Measurements from ENCODE around the gene ZSCAN18. TPM values are rescaled to one million over a fixed set of nuclear protein-coding genes. Genes with fewer than 3 reads are reported as not detected.
"Not testable (repeated sequence)": the region's sequence is repeated elsewhere in the genome, so short reads cannot be mapped to it uniquely, and the experiment has no call there.

The ZSCAN18 gene, protein sequence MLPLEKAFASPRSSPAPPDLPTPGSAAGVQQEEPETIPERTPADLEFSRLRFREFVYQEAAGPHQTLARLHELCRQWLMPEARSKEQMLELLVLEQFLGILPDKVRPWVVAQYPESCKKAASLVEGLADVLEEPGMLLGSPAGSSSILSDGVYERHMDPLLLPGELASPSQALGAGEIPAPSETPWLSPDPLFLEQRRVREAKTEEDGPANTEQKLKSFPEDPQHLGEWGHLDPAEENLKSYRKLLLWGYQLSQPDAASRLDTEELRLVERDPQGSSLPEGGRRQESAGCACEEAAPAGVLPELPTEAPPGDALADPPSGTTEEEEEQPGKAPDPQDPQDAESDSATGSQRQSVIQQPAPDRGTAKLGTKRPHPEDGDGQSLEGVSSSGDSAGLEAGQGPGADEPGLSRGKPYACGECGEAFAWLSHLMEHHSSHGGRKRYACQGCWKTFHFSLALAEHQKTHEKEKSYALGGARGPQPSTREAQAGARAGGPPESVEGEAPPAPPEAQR
- total RNA-seq (2014; rRNA removed; shearing (Covaris generic); ENCODE audit: low replicate concordance) = not detected in 2 replicates

DNA sequence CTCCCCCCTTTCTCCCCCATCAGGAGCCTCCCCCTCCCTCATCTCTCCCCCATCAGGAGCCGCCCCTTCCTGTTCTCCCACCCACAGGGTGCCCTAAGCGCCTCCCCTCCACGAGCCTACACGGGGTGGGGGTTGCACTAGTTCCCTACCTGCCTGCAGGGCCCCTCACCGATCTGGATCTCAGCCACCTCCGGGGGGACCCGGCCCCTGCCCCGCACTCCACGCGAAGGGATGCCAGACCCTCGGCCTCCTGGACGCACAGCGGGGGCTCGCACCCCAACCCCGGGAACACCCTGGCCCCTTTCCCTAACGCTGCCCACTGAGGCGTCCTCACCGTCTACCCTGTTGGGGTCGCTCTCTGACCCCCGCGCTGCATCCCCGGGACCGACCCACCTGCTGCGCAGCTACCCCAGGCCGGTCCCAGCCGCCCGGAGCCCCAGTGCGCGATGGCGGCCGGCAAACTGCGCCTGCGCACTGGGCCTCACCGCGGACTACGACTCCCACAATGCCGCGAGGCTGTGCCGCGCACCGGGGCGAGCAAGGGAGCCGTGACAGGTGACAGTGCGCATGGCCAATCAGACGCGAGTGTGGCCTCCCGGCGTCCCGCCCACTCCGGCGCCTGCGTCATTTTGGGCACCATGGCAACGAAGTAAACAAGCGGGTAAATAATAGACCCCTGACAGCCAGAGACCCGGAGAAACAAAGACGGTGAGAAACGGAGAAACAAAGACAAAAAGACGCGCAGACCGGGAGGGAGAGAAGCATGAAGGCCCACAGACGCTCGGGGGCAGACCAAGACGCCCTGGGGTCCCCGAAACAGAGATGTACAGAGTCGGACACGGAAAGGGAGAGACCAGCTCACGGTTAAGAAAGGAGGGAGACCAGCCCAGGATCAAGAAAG lies at the start of gene ZSCAN18:
ZSCAN18 (minus strand) TSS at position 451 of the 901 bp plus-strand sequence. CDS start 7,964 bp downstream, outside the sequence.
- Histone ChIP-seq H2AFZ (ENCODE audit: low read length) (no peak within 1 kb of the TSS), H4K20me1 (ENCODE audit: insufficient read depth, low read depth, low read length) (no peaks in the 10 kb centered on the region), H3K27me3 (ENCODE audit: low read length) (no peaks in the 10 kb centered on the region), H3K79me2 (ENCODE audit: low read length) (no peaks in the 10 kb centered on the region), H3K4me1 (ENCODE audit: low read length) (no peaks in the 10 kb centered on the region), H3K4me2 (ENCODE audit: low read depth, low read length, poor library complexity, severe bottlenecking) (no peak within 1 kb of the TSS), H3K9me3 (ENCODE audit: low read length) (peaks cover 58% of the 10 kb centered on the region), H3K36me3 (ENCODE audit: insufficient read depth, low read length) (no peaks in the 10 kb centered on the region), H3K9ac (ENCODE audit: low read length) (no peak within 1 kb of the TSS), H3K4me3 (ENCODE audit: low read length) (no peak within 1 kb of the TSS), H3K9me2 (replicated peaks; ENCODE audit: insufficient read depth, low read length) (no peaks in the 10 kb centered on the region), H3K27ac (ENCODE audit: low read length) (no peak within 1 kb of the TSS)
- DNase-seq = no peak

DNA sequence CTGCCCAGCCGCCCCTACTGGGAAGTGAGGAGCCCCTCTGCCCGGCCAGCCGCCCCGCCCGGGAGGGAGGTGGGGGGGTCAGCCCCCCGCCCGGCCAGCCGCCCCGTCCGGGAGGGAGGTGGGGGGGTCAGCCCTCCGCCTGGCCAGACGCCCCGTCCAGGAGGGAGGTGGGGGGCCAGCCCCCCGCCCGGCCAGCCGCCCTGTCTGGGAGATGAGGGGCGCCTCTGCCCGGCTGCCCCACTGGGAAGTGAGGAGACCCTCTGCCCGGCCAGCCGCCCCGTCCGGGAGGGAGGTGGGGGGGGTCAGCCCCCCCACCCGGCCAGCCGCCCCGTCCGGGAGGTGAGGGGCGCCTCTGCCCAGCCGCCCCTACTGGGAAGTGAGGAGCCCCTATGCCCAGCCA lies 49.4 kb upstream of the ZSCAN18 start:
- not testable (repeated sequence) for H3K9me2 ChIP-seq (replicated peaks; ENCODE audit: insufficient read depth, low read length); H2AFZ ChIP-seq (ENCODE audit: low read length); H3K4me3 ChIP-seq (ENCODE audit: low read length); H3K9ac ChIP-seq (ENCODE audit: low read length); H3K27ac ChIP-seq (ENCODE audit: low read length); H3K27me3 ChIP-seq (ENCODE audit: low read length); DNase-seq; H3K4me2 ChIP-seq (ENCODE audit: low read depth, low read length, poor library complexity, severe bottlenecking); H4K20me1 ChIP-seq (ENCODE audit: insufficient read depth, low read depth, low read length)
- Histone ChIP-seq H3K79me2 (ENCODE audit: low read length) (peaks cover 31% of the 10 kb centered on the region), H3K4me1 (ENCODE audit: low read length) (peaks cover 12% of the 10 kb centered on the region), H3K9me3 (ENCODE audit: low read length) (peaks cover 41% of the 10 kb centered on the region), H3K36me3 (ENCODE audit: insufficient read depth, low read length) (peaks cover 17% of the 10 kb centered on the region)

DNA sequence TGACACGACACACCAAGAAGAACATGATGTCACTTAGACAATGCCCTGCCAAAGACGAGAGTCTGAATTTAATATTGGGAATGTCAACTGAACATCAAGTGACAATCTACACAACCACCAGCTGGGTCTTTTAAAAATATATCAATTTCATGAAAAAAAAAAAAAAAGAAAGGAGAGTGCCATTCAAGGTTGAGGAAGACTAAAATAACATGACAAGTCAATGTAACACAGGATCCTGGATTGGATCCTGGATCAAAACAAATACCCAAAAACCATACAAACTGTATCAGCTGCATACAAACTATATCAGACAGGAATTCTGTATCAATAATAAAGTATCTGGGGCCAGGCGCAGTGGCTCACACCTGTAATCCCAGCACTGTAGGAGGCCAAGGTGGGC lies 47.8 kb upstream of the ZSCAN18 start:
- Histone ChIP-seq H3K4me1 (ENCODE audit: low read length) (peaks cover 8% of the 10 kb centered on the region), H3K27ac (ENCODE audit: low read length) (no peak overlapping the region), H3K9ac (ENCODE audit: low read length) (no peak overlapping the region), H3K4me2 (ENCODE audit: low read depth, low read length, poor library complexity, severe bottlenecking) (no peak overlapping the region), H3K36me3 (ENCODE audit: insufficient read depth, low read length) (peaks cover 28% of the 10 kb centered on the region), H3K9me2 (replicated peaks; ENCODE audit: insufficient read depth, low read length) (no peaks in the 10 kb centered on the region), H3K9me3 (ENCODE audit: low read length) (peaks cover 36% of the 10 kb centered on the region), H3K27me3 (ENCODE audit: low read length) (no peaks in the 10 kb centered on the region), H3K79me2 (ENCODE audit: low read length) (peaks cover 37% of the 10 kb centered on the region), H3K4me3 (ENCODE audit: low read length) (no peak overlapping the region), H4K20me1 (ENCODE audit: insufficient read depth, low read depth, low read length) (no peaks in the 10 kb centered on the region), H2AFZ (ENCODE audit: low read length) (no peak overlapping the region)
- no peak for DNase-seq

DNA sequence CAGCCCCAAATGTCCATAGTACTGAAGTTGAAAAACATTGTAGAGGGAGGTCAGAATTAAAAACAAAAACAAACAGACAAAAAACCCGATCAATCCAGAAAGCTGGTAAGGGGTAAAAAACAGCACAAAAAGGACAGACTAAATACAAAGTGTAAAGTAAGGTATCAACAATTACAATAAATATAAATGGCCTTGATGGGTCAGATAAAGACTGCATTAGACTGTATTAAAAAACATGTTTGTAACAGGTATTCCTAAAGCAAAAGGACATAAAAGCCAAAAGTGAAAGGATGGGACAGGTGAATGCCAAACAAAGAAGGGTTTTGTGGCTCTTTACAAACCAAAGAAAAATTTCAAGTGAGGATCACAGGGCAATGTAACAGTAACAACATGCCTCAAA lies 36.2 kb upstream of the ZSCAN18 start:
- Histone ChIP-seq H4K20me1 (ENCODE audit: insufficient read depth, low read depth, low read length) (no peaks in the 10 kb centered on the region), H3K4me2 (ENCODE audit: low read depth, low read length, poor library complexity, severe bottlenecking) (no peak overlapping the region), H3K27ac (ENCODE audit: low read length) (no peak overlapping the region), H3K79me2 (ENCODE audit: low read length) (no peaks in the 10 kb centered on the region), H2AFZ (ENCODE audit: low read length) (no peak overlapping the region), H3K36me3 (ENCODE audit: insufficient read depth, low read length) (peaks cover 70% of the 10 kb centered on the region), H3K9ac (ENCODE audit: low read length) (no peak overlapping the region), H3K27me3 (ENCODE audit: low read length) (no peaks in the 10 kb centered on the region), H3K4me1 (ENCODE audit: low read length) (no peaks in the 10 kb centered on the region), H3K4me3 (ENCODE audit: low read length) (no peak overlapping the region), H3K9me3 (ENCODE audit: low read length) (peaks cover 67% of the 10 kb centered on the region), H3K9me2 (replicated peaks; ENCODE audit: insufficient read depth, low read length) (no peaks in the 10 kb centered on the region)
- DNase-seq = no peak

DNA sequence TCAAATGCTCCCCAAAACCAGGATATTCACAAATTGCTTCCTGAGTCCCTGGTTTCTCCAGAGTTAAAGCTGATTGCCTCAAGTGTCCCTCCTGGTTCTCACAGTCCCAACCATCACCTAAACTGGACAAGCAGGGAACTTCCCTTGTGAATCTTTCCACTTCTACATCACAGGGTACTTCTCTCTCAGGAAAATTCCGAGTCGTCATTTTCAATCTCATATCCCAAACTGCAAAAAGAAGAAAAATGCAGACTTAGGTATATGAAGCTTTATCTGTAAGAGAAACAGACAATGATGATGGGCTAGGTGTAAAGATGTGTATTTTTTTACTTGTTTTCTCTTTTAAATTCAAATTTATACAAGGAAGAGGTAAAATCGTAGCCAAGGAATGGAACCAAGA lies 31.3 kb upstream of the ZSCAN18 start:
- H3K4me3 ChIP-seq (ENCODE audit: low read length) = no peak overlapping the region
- peaks cover 51% of the 10 kb centered on the region for H3K36me3 ChIP-seq (ENCODE audit: insufficient read depth, low read length)
- no peak overlapping the region for H3K9ac ChIP-seq (ENCODE audit: low read length)
- H3K4me2 ChIP-seq (ENCODE audit: low read depth, low read length, poor library complexity, severe bottlenecking) = no peak overlapping the region
- H4K20me1 ChIP-seq (ENCODE audit: insufficient read depth, low read depth, low read length) = no peaks in the 10 kb centered on the region
- no peaks in the 10 kb centered on the region for H3K4me1 ChIP-seq (ENCODE audit: low read length)
- no peak for DNase-seq
- H2AFZ ChIP-seq (ENCODE audit: low read length) = no peak overlapping the region
- H3K27me3 ChIP-seq (ENCODE audit: low read length) = no peaks in the 10 kb centered on the region
- no peaks in the 10 kb centered on the region for H3K9me2 ChIP-seq (replicated peaks; ENCODE audit: insufficient read depth, low read length)
- H3K79me2 ChIP-seq (ENCODE audit: low read length) = no peaks in the 10 kb centered on the region
- H3K9me3 ChIP-seq (ENCODE audit: low read length) = peaks cover 82% of the 10 kb centered on the region
- H3K27ac ChIP-seq (ENCODE audit: low read length) = no peak overlapping the region

DNA sequence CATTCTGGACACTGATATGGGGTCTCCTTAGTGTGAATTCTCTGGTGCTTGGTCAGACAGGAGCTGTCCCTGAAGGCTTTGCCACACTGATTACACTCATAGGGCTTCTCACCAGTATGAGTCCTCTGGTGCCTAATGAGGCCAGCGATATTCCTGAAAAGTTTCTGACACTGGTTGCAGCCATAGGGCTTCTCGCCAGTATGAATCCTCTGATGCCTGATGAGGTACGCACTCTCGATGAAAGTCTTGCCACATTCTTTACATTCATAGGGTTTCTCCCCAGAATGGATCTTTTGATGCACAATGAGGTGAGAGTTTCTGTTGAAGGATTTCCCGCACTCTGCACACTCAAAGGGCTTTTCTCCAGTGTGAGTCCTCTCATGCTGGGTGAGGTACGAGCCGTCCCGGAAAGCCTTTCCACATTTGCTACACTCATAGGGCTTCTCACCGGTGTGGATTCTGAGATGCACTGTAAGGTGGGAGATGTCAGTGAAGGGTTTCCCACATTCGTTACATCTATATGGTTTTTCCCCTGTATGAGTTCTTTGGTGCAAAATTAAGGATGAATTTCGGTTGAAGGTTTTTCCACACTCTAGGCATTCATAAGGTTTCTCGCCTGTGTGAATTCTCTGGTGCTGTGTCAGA lies 30.1 kb upstream of the ZSCAN18 start:
- Histone ChIP-seq H3K4me3 (ENCODE audit: low read length) (peak overlapping the region; percentile 6; the same call in 1 of the 2 replicates), H3K4me1 (ENCODE audit: low read length) (no peaks in the 10 kb centered on the region), H3K9ac (ENCODE audit: low read length) (no peak overlapping the region), H3K9me2 (replicated peaks; ENCODE audit: insufficient read depth, low read length) (no peaks in the 10 kb centered on the region), H2AFZ (ENCODE audit: low read length) (no peak overlapping the region), H3K9me3 (ENCODE audit: low read length) (peaks cover 82% of the 10 kb centered on the region), H4K20me1 (ENCODE audit: insufficient read depth, low read depth, low read length) (no peaks in the 10 kb centered on the region), H3K27me3 (ENCODE audit: low read length) (no peaks in the 10 kb centered on the region), H3K79me2 (ENCODE audit: low read length) (no peaks in the 10 kb centered on the region), H3K36me3 (ENCODE audit: insufficient read depth, low read length) (peaks cover 40% of the 10 kb centered on the region), H3K27ac (ENCODE audit: low read length) (no peak overlapping the region), H3K4me2 (ENCODE audit: low read depth, low read length, poor library complexity, severe bottlenecking) (no peak overlapping the region)
- no peak for DNase-seq

DNA sequence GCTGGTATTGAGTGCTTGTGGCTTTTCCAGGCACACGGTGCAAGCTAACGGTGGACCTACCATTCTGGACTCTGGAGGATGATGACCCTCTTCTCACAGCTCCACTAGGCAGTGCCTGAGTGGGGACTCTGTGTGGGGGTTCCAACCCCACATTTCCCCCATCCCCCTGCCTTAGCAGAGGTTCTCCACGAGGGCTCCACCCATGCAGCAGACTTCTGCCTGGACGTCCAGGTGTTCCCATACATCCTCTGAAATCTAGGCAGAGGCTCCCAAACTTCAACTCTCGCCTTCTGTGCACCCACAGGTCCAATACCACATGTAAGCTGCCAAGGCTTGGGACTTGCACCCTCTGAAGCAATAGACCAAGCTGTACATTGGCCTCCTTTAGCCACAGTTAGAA lies 25.3 kb upstream of the ZSCAN18 start:
- Histone ChIP-seq H3K79me2 (ENCODE audit: low read length) (no peaks in the 10 kb centered on the region), H3K4me3 (ENCODE audit: low read length) (no peak overlapping the region), H3K27me3 (ENCODE audit: low read length) (no peaks in the 10 kb centered on the region), H3K9ac (ENCODE audit: low read length) (no peak overlapping the region), H4K20me1 (ENCODE audit: insufficient read depth, low read depth, low read length) (no peaks in the 10 kb centered on the region), H3K27ac (ENCODE audit: low read length) (no peak overlapping the region), H3K9me3 (ENCODE audit: low read length) (peaks cover 85% of the 10 kb centered on the region), H3K9me2 (replicated peaks; ENCODE audit: insufficient read depth, low read length) (no peaks in the 10 kb centered on the region), H3K36me3 (ENCODE audit: insufficient read depth, low read length) (peaks cover 10% of the 10 kb centered on the region), H2AFZ (ENCODE audit: low read length) (no peak overlapping the region), H3K4me2 (ENCODE audit: low read depth, low read length, poor library complexity, severe bottlenecking) (no peak overlapping the region), H3K4me1 (ENCODE audit: low read length) (no peaks in the 10 kb centered on the region)
- peak; percentile 54 for DNase-seq
